Uterus (tissue), 4 donors: ENCODE results near the gene OR2C1. TPM values are rescaled to one million over a fixed set of nuclear protein-coding genes. Genes with fewer than 3 reads are reported as not detected.

Experiments
- DNase-seq, 2 donors: peaks; one replicate each; pipeline ENCODE4 v3.0.0-alpha.2; 2019 to 2020
- H3K27ac ChIP-seq, 2 donors: fragments of 200-600 bp; sonication (generic); 1 replicate in 1 of 2; 2 replicates in 1 of 2; pipeline ENCODE4 v1.5.1; 2016 to 2018
- H3K27me3 ChIP-seq, 2 donors: fragments of 200-600 bp; sonication (generic); one replicate each; pipeline ENCODE4 v1.5.1; 2018 to 2019; ENCODE audit warnings: control low read depth in 1 of 2
- H3K36me3 ChIP-seq, 2 donors: fragments of 200-600 bp; sonication (generic); one replicate each; pipeline ENCODE4 v1.5.1; 2019; ENCODE audit warnings: control low read depth in 1 of 2
- H3K4me1 ChIP-seq, 2 donors: fragments of 200-600 bp; sonication (generic); one replicate each; pipeline ENCODE4 v1.5.1; 2018 to 2019; ENCODE audit warnings: control low read depth in 1 of 2
- H3K4me3 ChIP-seq, 2 donors: fragments of 200-600 bp; sonication (generic); 1 replicate in 1 of 2; 2 replicates in 1 of 2; pipeline ENCODE4 v1.5.1; 2018 to 2019; ENCODE audit warnings: mild to moderate bottlenecking in 1 of 2
- H3K9me3 ChIP-seq, 2 donors: fragments of 200-600 bp; sonication (generic); one replicate each; pipeline ENCODE4 v1.5.1; 2019; ENCODE audit warnings: control low read depth in 1 of 2
- POLR2A ChIP-seq, 2 donors: fragments of 450-650 bp; IDR thresholded peaks; one replicate each; pipeline ENCODE4 v1.6.1; 2016; ENCODE audit warnings: antibody characterized with exemption in 2 of 2, mild to moderate bottlenecking in 1 of 2, moderate library complexity in 1 of 2
- intact Hi-C: fragments of 100-400 bp; cut with DNase I; formaldehyde crosslinking; loops from one replicate; pipeline ENCODE4 v1.15.1; 2023; ENCODE audit warnings: low total_unique reads
- total RNA-seq, 4 donors: library from RNA; depleted of rRNA in 3 of 4; stranded (reverse); fragments of >200 nt in 3 of 4; gene quantifications; one replicate each; pipeline versions ENCODE4 v1.1.0 to v1.2.4, GENCODE V29; 2014 to 2023
- TF ChIP-seq, protein P1 (sequence below), 4 experiments: fragments of 200-600 bp in 2 of 4; fragments of 450-650 bp in 2 of 4; sonication (generic) in 2 of 4; IDR thresholded peaks; one replicate each; pipeline ENCODE4 v1.5.1; 2016 to 2019; ENCODE audit warnings: antibody characterized with exemption in 4 of 4, mild to moderate bottlenecking in 2 of 4, moderate library complexity in 1 of 4
- donor health status: DM: yes; HTN: yes; CAD: no.

OR2C1 gene
- total RNA-seq, 4 donors from 2014 or later, result 0.52 to 0.69 TPM; not detected in 2

DNA sequence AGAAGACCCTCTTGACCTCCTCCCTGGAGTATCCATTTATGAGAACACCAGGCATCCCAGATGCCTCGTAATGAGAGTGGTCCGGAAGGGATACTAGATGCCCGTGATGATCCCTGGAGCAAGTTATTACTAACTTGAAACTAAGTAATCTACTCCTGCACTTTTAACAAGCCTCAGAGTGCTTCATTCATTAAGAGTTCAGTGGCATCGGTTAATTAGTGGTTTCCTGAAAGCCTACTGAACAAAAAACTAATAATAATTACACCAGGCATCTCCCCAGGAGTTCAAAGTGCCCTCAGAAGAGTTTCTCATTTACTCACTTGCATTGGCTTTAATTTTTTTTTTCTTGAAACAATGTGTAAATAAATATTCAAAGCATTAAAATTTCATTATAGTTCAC is 28.2 kb upstream of the OR2C1 start:
- DNase-seq, result no peak
- no peaks in the 10 kb centered on the region for H3K27me3 ChIP-seq
- no peaks in the 10 kb centered on the region for H3K9me3 ChIP-seq
- H3K4me3 ChIP-seq, result no peak overlapping the region
- intact Hi-C loops, result no loop called here
- TF ChIP-seq, protein P1, sequence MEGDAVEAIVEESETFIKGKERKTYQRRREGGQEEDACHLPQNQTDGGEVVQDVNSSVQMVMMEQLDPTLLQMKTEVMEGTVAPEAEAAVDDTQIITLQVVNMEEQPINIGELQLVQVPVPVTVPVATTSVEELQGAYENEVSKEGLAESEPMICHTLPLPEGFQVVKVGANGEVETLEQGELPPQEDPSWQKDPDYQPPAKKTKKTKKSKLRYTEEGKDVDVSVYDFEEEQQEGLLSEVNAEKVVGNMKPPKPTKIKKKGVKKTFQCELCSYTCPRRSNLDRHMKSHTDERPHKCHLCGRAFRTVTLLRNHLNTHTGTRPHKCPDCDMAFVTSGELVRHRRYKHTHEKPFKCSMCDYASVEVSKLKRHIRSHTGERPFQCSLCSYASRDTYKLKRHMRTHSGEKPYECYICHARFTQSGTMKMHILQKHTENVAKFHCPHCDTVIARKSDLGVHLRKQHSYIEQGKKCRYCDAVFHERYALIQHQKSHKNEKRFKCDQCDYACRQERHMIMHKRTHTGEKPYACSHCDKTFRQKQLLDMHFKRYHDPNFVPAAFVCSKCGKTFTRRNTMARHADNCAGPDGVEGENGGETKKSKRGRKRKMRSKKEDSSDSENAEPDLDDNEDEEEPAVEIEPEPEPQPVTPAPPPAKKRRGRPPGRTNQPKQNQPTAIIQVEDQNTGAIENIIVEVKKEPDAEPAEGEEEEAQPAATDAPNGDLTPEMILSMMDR (IDR thresholded peaks at IDR 0.05), result no peak
- no peak for TF ChIP-seq POLR2A (IDR thresholded peaks at IDR 0.05)
- no peak overlapping the region for H3K27ac ChIP-seq
- no peaks in the 10 kb centered on the region for H3K4me1 ChIP-seq
- no peaks in the 10 kb centered on the region for H3K36me3 ChIP-seq

GRCh38 chr16:3328104-3328503 is 27.6 kb upstream of the OR2C1 start:
- H3K4me3 ChIP-seq, result no peak overlapping the region
- H3K4me1 ChIP-seq, result no peaks in the 10 kb centered on the region
- H3K27ac ChIP-seq, result no peak overlapping the region
- no peaks in the 10 kb centered on the region for H3K27me3 ChIP-seq
- intact Hi-C loops, result no loop called here
- TF ChIP-seq, protein P1 (IDR thresholded peaks at IDR 0.05), result no peak
- no peak for TF ChIP-seq POLR2A (IDR thresholded peaks at IDR 0.05)
- no peak for DNase-seq
- H3K9me3 ChIP-seq, result no peaks in the 10 kb centered on the region
- H3K36me3 ChIP-seq, result no peaks in the 10 kb centered on the region

- no peaks in the 10 kb centered on the region for H3K27me3 ChIP-seq
- intact Hi-C loops, result no loop called here
- no peaks in the 10 kb centered on the region for H3K4me1 ChIP-seq
- no peak for DNase-seq
- H3K36me3 ChIP-seq, result no peaks in the 10 kb centered on the region
- TF ChIP-seq, protein P1 (IDR thresholded peaks at IDR 0.05), result no peak
- no peak for TF ChIP-seq POLR2A (IDR thresholded peaks at IDR 0.05)
- H3K27ac ChIP-seq, result no peak overlapping the region
- H3K9me3 ChIP-seq, result no peaks in the 10 kb centered on the region
- H3K4me3 ChIP-seq, result no peak overlapping the region
Measured at GRCh38 chr16:3328643-3329042, 27.0 kb upstream of the OR2C1 start.

GRCh38 chr16:3346041-3346440 is 9.6 kb upstream of the OR2C1 start:
- no peak for TF ChIP-seq POLR2A (IDR thresholded peaks at IDR 0.05)
- TF ChIP-seq, protein P1 (IDR thresholded peaks at IDR 0.05), result no peak
- intact Hi-C loops, result no loop called here
- no peak for DNase-seq

DNA sequence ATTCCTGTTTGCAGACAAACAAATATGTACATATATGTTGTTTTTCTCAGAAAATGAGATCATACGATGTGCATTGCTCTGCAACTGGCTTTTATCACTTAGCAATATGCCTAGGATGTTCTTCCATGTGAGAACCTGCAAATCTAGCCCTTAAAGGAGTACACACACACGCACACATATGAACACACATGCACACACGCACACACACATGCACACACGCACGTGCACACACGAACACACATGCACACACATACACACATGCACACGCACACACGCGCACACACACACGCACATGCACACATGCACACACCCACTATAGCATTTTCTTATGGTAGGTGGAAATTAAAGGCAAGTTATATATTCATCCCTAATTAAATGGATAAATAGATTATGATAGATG is 8.1 kb upstream of the OR2C1 start:
- DNase-seq, result no peak
- TF ChIP-seq, protein P1 (IDR thresholded peaks at IDR 0.05), result no peak
- no peak for TF ChIP-seq POLR2A (IDR thresholded peaks at IDR 0.05)
- H3K27ac ChIP-seq, result no peak overlapping the region
- no peaks in the 10 kb centered on the region for H3K27me3 ChIP-seq
- intact Hi-C loops, result no loop called here
- H3K4me1 ChIP-seq, result no peaks in the 10 kb centered on the region
- no peaks in the 10 kb centered on the region for H3K36me3 ChIP-seq
- no peak overlapping the region for H3K4me3 ChIP-seq
- H3K9me3 ChIP-seq, result no peaks in the 10 kb centered on the region

More at GRCh38 chr16:3346041-3346440, 9.6 kb upstream of the OR2C1 start:
- Histone ChIP-seq H3K4me1 (no peaks in the 10 kb centered on the region), H3K27me3 (no peaks in the 10 kb centered on the region), H3K36me3 (no peaks in the 10 kb centered on the region), H3K27ac (no peak overlapping the region), H3K4me3 (no peak overlapping the region), H3K9me3 (no peaks in the 10 kb centered on the region)
